ENCODE results near the gene PC. TPM values are rescaled to one million over a fixed set of nuclear protein-coding genes. Genes with fewer than 3 reads are reported as not detected.

Gene PC
- polyA plus RNA-seq, 3 donors: 4.6 to 7.1 (median 6.0) TPM

GRCh38 chr11:66869567-66869870 is 88.7 kb downstream of the PC start:
- Mint-ChIP-seq H3K36me3 (peaks cover 0 to 18% of the 10 kb centered on the region in 2 donors), H3K27ac (peak overlapping the region in 2 of 7 donors; percentile 20 to 30)

GRCh38 chr11:66868726-66869566 is 89.2 kb downstream of the PC start:
- Histone ChIP-seq H3K27me3 (ENCODE audit: control insufficient read depth in 2 of 2, insufficient read depth in 2 of 2, low read length in 2 of 2) (no peaks in the 10 kb centered on the region), H3K9me3 (replicated peaks in 1 of 2; ENCODE audit: control insufficient read depth in 1 of 2, insufficient read depth in 1 of 2, low read length in 2 of 2) (no peaks in the 10 kb centered on the region), H3K4me2 (replicated peaks; ENCODE audit: extremely low read depth, low read length, poor library complexity, severe bottlenecking) (no peak overlapping the region), H3K36me3 (replicated peaks in 1 of 2; ENCODE audit: control insufficient read depth in 1 of 2, insufficient read depth in 2 of 2, low read length in 2 of 2) (no peaks in the 10 kb centered on the region), H3K79me2 (ENCODE audit: insufficient read depth, low read length) (no peaks in the 10 kb centered on the region), H2AFZ (ENCODE audit: insufficient read depth, low read depth, low read length, poor library complexity, severe bottlenecking) (no peak overlapping the region), H3K9ac (ENCODE audit: insufficient read depth, low read length, poor library complexity, severe bottlenecking) (peak overlapping the region; percentile 4), H3K27ac (ENCODE audit: low read depth in 1 of 2, low read length in 2 of 2) (no peak overlapping the region), H4K20me1 (ENCODE audit: insufficient read depth, low read length) (no peaks in the 10 kb centered on the region), H3K4me3 (replicated peaks in 1 of 3; ENCODE audit: low read depth in 2 of 3, low read length in 3 of 3) (no peak overlapping the region), H3K4me1 (ENCODE audit: control insufficient read depth in 1 of 2, insufficient read depth in 2 of 2, low read length in 2 of 2) (no peaks in the 10 kb centered on the region)
- TF ChIP-seq, protein P1, sequence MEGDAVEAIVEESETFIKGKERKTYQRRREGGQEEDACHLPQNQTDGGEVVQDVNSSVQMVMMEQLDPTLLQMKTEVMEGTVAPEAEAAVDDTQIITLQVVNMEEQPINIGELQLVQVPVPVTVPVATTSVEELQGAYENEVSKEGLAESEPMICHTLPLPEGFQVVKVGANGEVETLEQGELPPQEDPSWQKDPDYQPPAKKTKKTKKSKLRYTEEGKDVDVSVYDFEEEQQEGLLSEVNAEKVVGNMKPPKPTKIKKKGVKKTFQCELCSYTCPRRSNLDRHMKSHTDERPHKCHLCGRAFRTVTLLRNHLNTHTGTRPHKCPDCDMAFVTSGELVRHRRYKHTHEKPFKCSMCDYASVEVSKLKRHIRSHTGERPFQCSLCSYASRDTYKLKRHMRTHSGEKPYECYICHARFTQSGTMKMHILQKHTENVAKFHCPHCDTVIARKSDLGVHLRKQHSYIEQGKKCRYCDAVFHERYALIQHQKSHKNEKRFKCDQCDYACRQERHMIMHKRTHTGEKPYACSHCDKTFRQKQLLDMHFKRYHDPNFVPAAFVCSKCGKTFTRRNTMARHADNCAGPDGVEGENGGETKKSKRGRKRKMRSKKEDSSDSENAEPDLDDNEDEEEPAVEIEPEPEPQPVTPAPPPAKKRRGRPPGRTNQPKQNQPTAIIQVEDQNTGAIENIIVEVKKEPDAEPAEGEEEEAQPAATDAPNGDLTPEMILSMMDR (IDR thresholded peaks at IDR 0.05): peak; percentile 44
- peaks cover 0 to 18% of the 10 kb centered on the region in 2 donors for H3K36me3 Mint-ChIP-seq
- peaks cover 8% of the 10 kb centered on the region for H3K4me1 Mint-ChIP-seq
- peaks cover 0 to 4% (median 3%) of the 10 kb centered on the region in 3 donors for H3K27me3 Mint-ChIP-seq (ENCODE audit: low read depth in 3 of 3)
- intact Hi-C loops (cut with micrococcal nuclease): no loop called here
- H3K9me3 Mint-ChIP-seq: peaks cover 0 to 3% (median 0%) of the 10 kb centered on the region in 7 donors
- DNase-seq: peak; percentile 22 to 36 (median 34)
- peak overlapping the region in 2 of 7 donors; percentile 27 to 30 for H3K27ac Mint-ChIP-seq
- whole genome bisulfite sequencing (ENCODE audit: insufficient coverage): 33% methylated on average over 26 of the region's 27 CpGs
- peak overlapping the region in 1 of 2 donors; percentile 39 for H3K4me3 Mint-ChIP-seq

More at GRCh38 chr11:66869567-66869870, 88.7 kb downstream of the PC start:
- Histone ChIP-seq H4K20me1 (ENCODE audit: insufficient read depth, low read length) (no peaks in the 10 kb centered on the region), H3K4me2 (replicated peaks; ENCODE audit: extremely low read depth, low read length, poor library complexity, severe bottlenecking) (no peak overlapping the region), H2AFZ (ENCODE audit: insufficient read depth, low read depth, low read length, poor library complexity, severe bottlenecking) (no peak overlapping the region), H3K9me3 (replicated peaks in 1 of 2; ENCODE audit: control insufficient read depth in 1 of 2, insufficient read depth in 1 of 2, low read length in 2 of 2) (no peaks in the 10 kb centered on the region), H3K27ac (ENCODE audit: low read depth in 1 of 2, low read length in 2 of 2) (no peak overlapping the region), H3K79me2 (ENCODE audit: insufficient read depth, low read length) (no peaks in the 10 kb centered on the region), H3K9ac (ENCODE audit: insufficient read depth, low read length, poor library complexity, severe bottlenecking) (no peak overlapping the region), H3K4me1 (ENCODE audit: control insufficient read depth in 1 of 2, insufficient read depth in 2 of 2, low read length in 2 of 2) (peaks cover 0 to 3% of the 10 kb centered on the region in 2 donors), H3K27me3 (ENCODE audit: control insufficient read depth in 2 of 2, insufficient read depth in 2 of 2, low read length in 2 of 2) (no peaks in the 10 kb centered on the region), H3K4me3 (replicated peaks in 1 of 3; ENCODE audit: low read depth in 2 of 3, low read length in 3 of 3) (no peak overlapping the region), H3K36me3 (replicated peaks in 1 of 2; ENCODE audit: control insufficient read depth in 1 of 2, insufficient read depth in 2 of 2, low read length in 2 of 2) (no peaks in the 10 kb centered on the region)
- 100% methylated on average over 7 of the region's 9 CpGs for WGBS (ENCODE audit: insufficient coverage)
- DNase-seq: no peak
- Mint-ChIP-seq H3K9me3 (peaks cover 0 to 3% (median 0%) of the 10 kb centered on the region in 7 donors), H3K4me3 (no peak overlapping the region), H3K27me3 (ENCODE audit: low read depth in 3 of 3) (peaks cover 1 to 4% (median 3%) of the 10 kb centered on the region in 3 donors), H3K4me1 (peaks cover 12% of the 10 kb centered on the region)
- intact Hi-C loops (cut with micrococcal nuclease): no loop called here
- TF ChIP-seq, protein P1 (IDR thresholded peaks at IDR 0.05): no peak
